Esophagus mucosa (tissue), 1 donor: Measurements from ENCODE around the gene AXIN1. TPM values are rescaled to one million over a fixed set of nuclear protein-coding genes. Genes with fewer than 3 reads are reported as not detected.

Experiments
- total RNA-seq: library from RNA; stranded (reverse); gene quantifications from one replicate; pipeline ENCODE4 v1.2.4, GENCODE V29; 2023
- donor health status: DM: yes; HTN: yes; CAD: no.

Gene AXIN1
- total RNA-seq, 1 donor from 2014 or later, result 15.3 TPM

Other genes with a start within 250 kb of the AXIN1 start
- 20.5 TPM for gene NPRL3, start 214.1 kb downstream of the AXIN1 start, total RNA-seq
- gene HBZ, start 200.1 kb downstream of the AXIN1 start, total RNA-seq, result not detected
- not detected for gene HBM, start 186.7 kb downstream of the AXIN1 start, total RNA-seq
- gene HBA2, start 179.8 kb downstream of the AXIN1 start, total RNA-seq, result 8.2 TPM
- gene HBA1, start 176.0 kb downstream of the AXIN1 start, total RNA-seq, result 7.9 TPM
- gene HBQ1, start 172.3 kb downstream of the AXIN1 start, total RNA-seq, result not detected
- gene LUC7L, start 123.3 kb downstream of the AXIN1 start, total RNA-seq, result 23.3 TPM
- 56.4 TPM for gene FAM234A, start 117.9 kb downstream of the AXIN1 start, total RNA-seq
- gene RGS11, start 76.8 kb downstream of the AXIN1 start, total RNA-seq, result 0.92 TPM
- gene ARHGDIG, start 72.1 kb downstream of the AXIN1 start, total RNA-seq, result not detected
- gene PDIA2, start 69.6 kb downstream of the AXIN1 start, total RNA-seq, result not detected
- 50.8 TPM for gene MRPL28, start 17.8 kb upstream of the AXIN1 start, total RNA-seq
- 14.5 TPM for gene PGAP6, start 29.3 kb upstream of the AXIN1 start, total RNA-seq
- gene NME4, start 44.5 kb upstream of the AXIN1 start, total RNA-seq, result 25.3 TPM
- 8.4 TPM for gene DECR2, start 49.2 kb upstream of the AXIN1 start, total RNA-seq
- 6.3 TPM for gene RAB11FIP3, start 72.9 kb upstream of the AXIN1 start, total RNA-seq
- gene CAPN15, start 175.0 kb upstream of the AXIN1 start, total RNA-seq, result 27.1 TPM
- gene PRR35, start 207.7 kb upstream of the AXIN1 start, total RNA-seq, result not detected
- gene NHLRC4, start 214.3 kb upstream of the AXIN1 start, total RNA-seq, result 0.12 TPM
- 21.0 TPM for gene PIGQ, start 217.2 kb upstream of the AXIN1 start, total RNA-seq
- 15.5 TPM for gene RAB40C, start 237.3 kb upstream of the AXIN1 start, total RNA-seq